Measurements from ENCODE around the gene RNF20. TPM values are rescaled to one million over a fixed set of nuclear protein-coding genes. Genes with fewer than 3 reads are reported as not detected.

The RNF20 gene
- total and polyA plus RNA-seq, 2 donors (not counting 3 experiments of a cell fraction or from before 2014, with no cell fraction given) = 6.1 to 33.7 TPM

DNA sequence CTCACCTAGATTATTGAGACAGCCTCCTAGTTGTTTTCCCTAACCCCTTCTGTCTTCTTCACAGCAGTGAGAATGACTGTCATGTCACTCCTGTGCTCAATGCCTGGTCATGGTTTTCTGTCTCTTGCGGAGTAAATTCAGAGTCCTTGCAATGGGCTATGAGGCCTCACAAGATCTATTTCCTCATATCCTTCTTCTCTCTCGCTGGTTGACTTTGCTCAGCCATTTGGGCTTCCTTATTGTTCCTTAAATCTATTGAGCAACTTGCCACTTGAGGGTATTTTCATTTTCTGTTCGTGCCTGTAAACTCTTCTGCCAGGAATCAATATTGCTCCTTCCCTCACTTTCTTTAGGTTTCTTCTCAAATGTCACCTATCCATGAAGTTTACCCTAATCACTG lies 52.1 kb downstream of the RNF20 start:
- ChIA-PET POLR2A (no interaction called here), CTCF (no interaction called here)
- no peaks in the 10 kb centered on the region for H3K27me3 ChIP-seq (ENCODE audit: control insufficient read depth in 2 of 2, insufficient read depth in 2 of 2, low read length in 2 of 2)
- no peak overlapping the region for H2AFZ ChIP-seq (ENCODE audit: low read depth, low read length)
- no peak overlapping the region for H3K27ac ChIP-seq (ENCODE audit: insufficient read depth, low read depth, low read length)
- H3K36me3 ChIP-seq (ENCODE audit: control insufficient read depth in 2 of 2, extremely low read depth in 1 of 2, insufficient read depth in 2 of 2, low read length in 2 of 2) = no peaks in the 10 kb centered on the region
- H3K9me1 ChIP-seq (replicated peaks; ENCODE audit: control insufficient read depth, extremely low read depth, insufficient read depth, low read length) = no peaks in the 10 kb centered on the region
- dilution Hi-C loops (cut with MboI; ENCODE audit: extremely low pct_ligation_motif_present, low sequenced_read_pairs) (no loop called here), intact Hi-C loops (cut with micrococcal nuclease) (no loop called here)
- H4K20me1 ChIP-seq (replicated peaks; ENCODE audit: control insufficient read depth, extremely low read depth, insufficient read depth, low read length) = no peaks in the 10 kb centered on the region
- H3K79me2 ChIP-seq (ENCODE audit: control insufficient read depth, insufficient read depth, low read length) = no peaks in the 10 kb centered on the region
- H3K9me3 ChIP-seq (replicated peaks; ENCODE audit: control insufficient read depth, insufficient read depth, low read length) = no peaks in the 10 kb centered on the region
- no TSS peak for BruUV-seq (replicated peaks)
- H3K4me1 ChIP-seq (ENCODE audit: control insufficient read depth, extremely low read depth, insufficient read depth, low read length) = no peaks in the 10 kb centered on the region
- no peak overlapping the region for H3K4me3 ChIP-seq (replicated peaks in 1 of 3; ENCODE audit: insufficient read depth in 1 of 3, low read depth in 1 of 3, low read length in 3 of 3)
- TF ChIP-seq POLR2A (IDR thresholded peaks at IDR 0.05; ENCODE audit: low read depth, low read length) = no peak
- TF ChIP-seq EZH2 (IDR thresholded peaks at IDR 0.05; ENCODE audit: borderline replicate concordance, low read depth, low read length, severe bottlenecking) = no peak
- TF ChIP-seq JUN (IDR thresholded peaks at IDR 0.05; ENCODE audit: borderline replicate concordance, insufficient read depth, insufficient read length, low read depth) = no peak
- no peak for TF ChIP-seq GATA2 (IDR thresholded peaks at IDR 0.05; ENCODE audit: insufficient read depth, insufficient read length, low read depth, low read length)
- no peak for TF ChIP-seq FOS (IDR thresholded peaks at IDR 0.05; ENCODE audit: borderline replicate concordance, insufficient read depth, low read length)
- TF ChIP-seq MYC (IDR thresholded peaks at IDR 0.05; ENCODE audit: low read depth, low read length) = no peak
- no peak for TF ChIP-seq POLR2AphosphoS5 (IDR thresholded peaks at IDR 0.05; ENCODE audit: insufficient read depth, low read depth, low read length)
- TF ChIP-seq, protein P1, sequence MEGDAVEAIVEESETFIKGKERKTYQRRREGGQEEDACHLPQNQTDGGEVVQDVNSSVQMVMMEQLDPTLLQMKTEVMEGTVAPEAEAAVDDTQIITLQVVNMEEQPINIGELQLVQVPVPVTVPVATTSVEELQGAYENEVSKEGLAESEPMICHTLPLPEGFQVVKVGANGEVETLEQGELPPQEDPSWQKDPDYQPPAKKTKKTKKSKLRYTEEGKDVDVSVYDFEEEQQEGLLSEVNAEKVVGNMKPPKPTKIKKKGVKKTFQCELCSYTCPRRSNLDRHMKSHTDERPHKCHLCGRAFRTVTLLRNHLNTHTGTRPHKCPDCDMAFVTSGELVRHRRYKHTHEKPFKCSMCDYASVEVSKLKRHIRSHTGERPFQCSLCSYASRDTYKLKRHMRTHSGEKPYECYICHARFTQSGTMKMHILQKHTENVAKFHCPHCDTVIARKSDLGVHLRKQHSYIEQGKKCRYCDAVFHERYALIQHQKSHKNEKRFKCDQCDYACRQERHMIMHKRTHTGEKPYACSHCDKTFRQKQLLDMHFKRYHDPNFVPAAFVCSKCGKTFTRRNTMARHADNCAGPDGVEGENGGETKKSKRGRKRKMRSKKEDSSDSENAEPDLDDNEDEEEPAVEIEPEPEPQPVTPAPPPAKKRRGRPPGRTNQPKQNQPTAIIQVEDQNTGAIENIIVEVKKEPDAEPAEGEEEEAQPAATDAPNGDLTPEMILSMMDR (IDR thresholded peaks at IDR 0.05; ENCODE audit: extremely low read depth in 1 of 2, insufficient read depth in 1 of 2, low read depth in 1 of 2, low read length in 2 of 2) = no peak
- TF ChIP-seq, protein P2, sequence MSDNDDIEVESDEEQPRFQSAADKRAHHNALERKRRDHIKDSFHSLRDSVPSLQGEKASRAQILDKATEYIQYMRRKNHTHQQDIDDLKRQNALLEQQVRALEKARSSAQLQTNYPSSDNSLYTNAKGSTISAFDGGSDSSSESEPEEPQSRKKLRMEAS (IDR thresholded peaks at IDR 0.05; ENCODE audit: insufficient read depth, insufficient read length) = no peak
- no peak for DNase-seq (ENCODE audit: low read depth, low spot score)
- no peak overlapping the region for H3K9ac ChIP-seq (replicated peaks; ENCODE audit: extremely low read depth, insufficient read depth, low read length)
- FAIRE-seq = no peak
- no peak overlapping the region for H3K4me2 ChIP-seq (ENCODE audit: insufficient read depth, low read length)
